GM12892 (cell line): ENCODE results near the gene ASPHD2.

Experiments
- POLR2A ChIP-seq: IDR thresholded peaks from 2 replicates; pipeline ENCODE4 v1.6.1; 2011; ENCODE audit warnings: low read depth, low read length, control low read depth
- POLR2AphosphoS5 ChIP-seq: IDR thresholded peaks from 2 replicates; pipeline ENCODE4 v1.6.1; 2011; ENCODE audit warnings: low read depth, low read length, control low read depth

DNA sequence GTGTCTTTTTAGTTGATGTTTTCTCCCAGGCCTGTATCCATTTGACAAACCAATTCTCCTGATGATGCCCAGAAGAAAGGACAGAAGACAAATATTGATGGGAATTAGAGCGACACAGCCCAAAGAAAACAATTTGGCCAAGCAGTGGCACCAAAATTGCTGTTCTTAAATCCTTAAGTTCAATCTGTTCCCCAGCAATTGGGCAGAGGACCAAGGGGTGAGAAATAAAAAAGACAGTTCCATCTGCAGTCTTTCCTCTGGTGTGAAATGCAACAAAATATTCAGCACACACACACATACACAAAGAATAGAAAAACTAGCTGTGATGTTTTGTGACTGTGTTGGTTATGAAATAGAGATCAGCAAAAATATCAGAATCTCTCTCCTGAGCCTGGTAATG, 38.0 kb upstream of the ASPHD2 start:
- TF ChIP-seq POLR2A (no peak), POLR2AphosphoS5 (no peak)
